C4-2B (cell line): ENCODE data around the gene MED9.

Source experiments
- CTCF ChIP-seq: fragments of 450-650 bp; conservative IDR thresholded peaks from 2 replicates; pipeline ENCODE4 v1.5.1; 2017; ENCODE audit warnings: mild to moderate bottlenecking
- ZFX ChIP-seq: fragments of 450-650 bp; IDR thresholded peaks from 2 replicates; pipeline ENCODE4 v1.6.1; 2017

GRCh38 chr17:17532991-17533390, 56.2 kb downstream of the MED9 start:
- TF ChIP-seq CTCF (no peak), ZFX (no peak)
